HG02623 (cell line): Measurements from ENCODE around the gene PLXNB2.
A peak's percentile ranks its signal among the peaks of the same experiment; 100 is the strongest.

Experiments
- ATAC-seq: cut with Tn5 transposase; IDR thresholded peaks from one replicate; pipeline ENCODE4 v1.9.1; 2021; ENCODE audit warnings: moderate library complexity; ENCODE audit not compliant: unreplicated experiment

The PLXNB2 gene

DNA sequence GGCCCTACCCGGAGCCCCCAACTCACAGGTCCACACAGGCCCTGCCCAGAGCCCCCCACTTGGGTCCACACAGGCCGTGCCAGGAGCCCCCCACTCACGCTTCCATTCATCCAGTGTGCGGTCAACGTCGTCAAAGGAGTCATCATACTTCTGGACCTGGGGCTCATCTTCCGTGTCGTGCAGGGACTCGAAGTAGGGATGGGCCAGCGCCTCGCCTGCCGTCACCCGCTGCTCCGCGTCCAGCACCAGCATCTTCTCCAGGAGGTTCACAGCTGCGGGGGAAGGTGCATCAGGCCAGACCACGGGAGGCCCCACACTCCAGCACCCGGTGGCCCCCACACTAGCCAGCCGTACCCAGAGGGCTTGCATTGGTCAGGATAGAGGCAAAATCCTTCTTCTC is 52.3 kb downstream of the PLXNB2 start:
- ATAC-seq, result no peak

DNA sequence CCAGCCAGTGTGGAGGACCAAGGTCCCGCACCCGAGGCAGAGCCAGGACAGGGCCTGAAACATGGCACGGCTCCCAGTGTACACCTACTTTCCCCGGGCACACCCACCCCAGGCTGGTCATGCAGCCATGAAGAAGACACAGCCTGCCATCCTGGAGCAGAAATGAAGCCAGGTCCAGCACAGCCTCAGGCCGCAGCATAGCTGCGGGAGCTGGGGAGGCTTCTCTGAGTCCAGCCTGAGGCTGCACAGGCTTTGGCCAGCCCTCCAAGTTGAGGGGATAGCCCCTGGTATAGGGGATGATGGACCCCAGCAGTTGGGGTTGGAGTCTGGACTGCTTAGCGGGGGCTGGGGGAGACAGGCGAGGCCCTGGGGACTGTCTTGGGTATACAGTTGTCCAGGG is 53.5 kb downstream of the PLXNB2 start:
- ATAC-seq, result no peak

- no peak for ATAC-seq
These were observed 54.2 kb downstream of the PLXNB2 start for GRCh38 chr22:50253046-50253915.

DNA sequence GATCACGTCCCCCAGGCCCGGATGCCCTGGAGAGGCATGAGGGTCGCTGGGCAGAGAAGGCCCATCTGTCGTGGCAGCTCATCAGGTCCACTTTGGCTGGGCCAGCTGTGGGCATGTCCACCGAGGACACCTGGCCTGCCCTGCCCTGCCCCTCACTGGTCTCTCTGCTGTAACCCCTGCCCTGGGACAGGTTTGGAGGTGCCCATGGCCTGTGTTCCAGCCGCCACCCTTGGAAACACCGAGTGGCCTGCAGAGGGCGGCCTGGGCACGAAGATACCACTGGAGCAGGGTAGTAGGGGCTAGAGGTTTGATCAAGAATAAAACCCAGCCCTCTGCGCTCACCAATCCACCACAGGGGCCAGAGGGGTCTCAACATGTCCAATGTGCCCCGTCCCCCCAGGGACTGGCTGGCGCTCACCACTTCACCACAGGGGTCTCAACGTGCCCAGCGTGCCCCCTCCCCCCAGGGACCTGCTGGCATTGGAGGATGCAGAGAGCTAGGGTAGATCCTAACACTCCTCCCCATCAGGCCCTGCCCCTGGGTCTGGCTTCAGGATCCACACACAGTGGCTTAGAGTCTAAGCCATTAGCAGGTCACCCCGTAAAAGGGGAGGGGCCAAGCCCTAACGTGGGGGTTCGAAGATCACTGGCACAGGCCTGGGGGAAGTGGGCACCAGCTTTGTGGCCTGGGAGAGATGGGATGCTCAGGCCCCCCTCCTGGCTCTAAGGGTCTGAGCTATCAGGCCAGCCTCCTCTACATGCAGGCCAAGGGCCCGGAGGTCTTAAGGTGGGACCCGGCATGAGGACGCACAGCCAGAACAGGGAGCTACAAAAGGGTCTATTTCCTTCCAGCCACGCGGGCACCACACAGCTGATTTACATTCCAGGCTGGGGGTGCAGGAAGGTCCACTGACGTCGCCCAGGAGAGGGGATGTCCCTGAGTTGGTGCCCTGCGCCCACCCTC is 55.1 kb downstream of the PLXNB2 start:
- ATAC-seq, result no peak

DNA sequence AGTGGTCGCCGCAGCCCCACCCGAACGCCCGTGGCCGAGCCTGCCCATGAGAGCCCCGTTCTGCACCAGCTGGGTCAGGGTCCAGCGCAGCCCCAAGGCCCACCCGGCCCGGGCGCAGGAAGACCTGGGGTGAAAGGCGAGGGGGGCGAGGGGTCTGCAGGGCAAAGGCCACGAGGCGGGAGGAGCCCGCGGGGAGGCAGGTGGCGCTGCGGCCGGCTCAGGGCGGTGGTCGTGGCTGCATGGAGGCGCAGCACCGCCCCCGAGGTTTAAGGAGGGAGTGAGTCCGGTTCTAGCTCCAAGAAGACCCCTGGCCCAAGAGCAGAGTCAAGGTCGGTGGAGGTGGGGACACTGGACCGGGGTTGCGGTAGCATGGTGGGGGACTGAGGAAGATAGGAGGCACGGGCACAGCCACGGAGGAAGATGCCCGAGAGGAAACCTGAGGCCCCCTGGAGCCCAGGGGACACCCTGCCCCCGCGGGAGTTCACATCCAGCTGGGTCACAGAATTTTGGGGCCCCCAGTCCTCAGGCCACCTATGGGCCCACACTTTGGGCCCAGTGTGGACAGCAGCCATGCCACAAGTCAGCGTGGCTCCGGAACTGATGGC is 55.9 kb downstream of the PLXNB2 start:
- no peak for ATAC-seq

DNA sequence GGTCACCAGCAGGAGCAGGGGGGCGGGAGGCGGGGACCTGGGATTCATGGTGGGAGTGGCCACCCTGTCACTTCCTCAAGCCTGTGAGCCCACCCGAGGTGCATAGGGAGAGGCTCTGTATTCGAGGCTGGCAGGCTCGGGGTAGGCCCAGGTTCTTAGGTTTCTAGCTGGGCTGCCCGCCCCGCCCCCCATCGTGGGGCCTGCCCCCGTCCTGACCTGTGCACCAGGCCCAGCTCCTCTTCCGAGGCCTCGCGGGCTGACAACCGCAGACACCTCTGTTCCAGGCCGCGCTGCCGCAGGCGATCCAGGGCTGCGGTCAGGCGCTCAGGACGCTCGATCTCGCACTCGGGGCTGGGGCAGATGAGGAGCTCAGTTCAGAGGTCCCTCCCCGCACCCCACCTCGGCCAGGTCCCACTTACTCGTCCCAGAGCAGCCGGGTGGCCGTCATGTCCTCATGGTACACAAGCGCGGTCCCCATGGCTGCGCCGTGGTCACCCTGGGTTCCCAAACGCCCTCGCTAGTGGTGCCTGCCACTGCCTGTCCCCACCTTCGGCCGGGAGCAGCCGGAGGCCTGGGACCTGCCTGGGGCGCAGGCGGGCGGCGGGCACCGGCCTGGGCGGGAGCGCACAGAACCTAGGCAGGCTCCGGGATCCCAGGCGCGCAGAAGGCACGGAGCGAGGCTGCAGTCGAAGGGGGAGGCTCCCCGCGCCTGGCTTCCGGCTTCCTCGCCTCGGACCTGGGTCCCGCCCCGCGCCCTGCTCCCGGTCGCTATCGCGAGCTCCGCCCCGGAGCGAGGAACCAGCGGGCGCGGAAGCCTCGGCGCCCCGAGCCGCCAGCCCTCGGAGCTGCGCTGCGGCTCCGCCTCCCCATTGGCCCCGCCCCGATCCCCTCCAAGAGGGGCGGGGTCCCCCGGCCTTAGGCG is 56.6 kb downstream of the PLXNB2 start, which contains the start of gene HDAC10:
Gene HDAC10, minus strand, starts transcription at position 711 of the 922 bp plus-strand sequence. Its CDS starts 233 bp downstream, at position 478.
- peak; percentile 42 for ATAC-seq

GRCh38 chr22:50250249-50250554 is 57.2 kb downstream of the PLXNB2 start:
- no peak for ATAC-seq

DNA sequence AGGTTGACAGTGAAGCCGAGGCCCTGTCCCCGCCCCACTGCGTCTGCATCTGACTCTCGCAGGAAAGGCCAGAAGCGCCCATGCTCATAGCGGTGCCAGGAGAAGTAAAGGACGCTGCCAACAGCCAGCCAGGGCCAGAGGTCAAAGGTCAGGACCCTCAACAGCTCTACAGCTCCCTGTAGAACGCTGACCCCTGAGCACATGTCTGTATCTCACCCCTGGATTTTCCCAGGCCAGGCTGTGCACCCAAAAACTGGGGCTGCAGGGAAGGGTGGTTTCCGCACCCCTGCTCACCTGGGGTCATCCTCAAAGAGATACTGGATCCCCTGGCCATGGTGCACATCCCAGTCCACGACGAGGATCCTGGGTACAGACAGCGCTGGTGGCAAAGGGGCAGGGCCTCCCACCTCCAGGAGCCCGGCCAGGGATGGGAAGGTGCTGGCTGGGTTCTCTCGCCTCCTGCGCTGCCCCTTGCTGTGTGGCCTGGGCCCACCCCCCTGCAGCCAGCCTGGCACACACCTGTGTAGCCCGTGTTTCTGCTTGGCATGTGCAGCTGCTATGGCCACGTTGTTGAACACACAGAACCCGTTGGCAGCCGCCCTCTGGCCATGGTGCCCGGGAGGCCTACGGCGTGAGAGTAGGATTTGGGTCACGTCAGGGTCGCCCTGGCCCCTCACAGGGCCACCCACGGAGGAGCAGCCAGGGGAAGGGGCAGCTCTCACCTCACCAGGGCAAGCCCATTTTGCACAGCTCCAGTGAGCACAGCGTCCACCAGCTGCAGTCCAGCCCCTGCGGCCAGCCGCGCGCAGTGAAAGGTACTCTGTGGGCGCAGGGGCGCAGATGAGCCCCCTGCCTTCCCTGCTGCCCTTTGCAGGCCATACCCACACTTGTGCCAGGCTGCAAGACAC is 57.9 kb downstream of the PLXNB2 start:
- no peak for ATAC-seq

DNA sequence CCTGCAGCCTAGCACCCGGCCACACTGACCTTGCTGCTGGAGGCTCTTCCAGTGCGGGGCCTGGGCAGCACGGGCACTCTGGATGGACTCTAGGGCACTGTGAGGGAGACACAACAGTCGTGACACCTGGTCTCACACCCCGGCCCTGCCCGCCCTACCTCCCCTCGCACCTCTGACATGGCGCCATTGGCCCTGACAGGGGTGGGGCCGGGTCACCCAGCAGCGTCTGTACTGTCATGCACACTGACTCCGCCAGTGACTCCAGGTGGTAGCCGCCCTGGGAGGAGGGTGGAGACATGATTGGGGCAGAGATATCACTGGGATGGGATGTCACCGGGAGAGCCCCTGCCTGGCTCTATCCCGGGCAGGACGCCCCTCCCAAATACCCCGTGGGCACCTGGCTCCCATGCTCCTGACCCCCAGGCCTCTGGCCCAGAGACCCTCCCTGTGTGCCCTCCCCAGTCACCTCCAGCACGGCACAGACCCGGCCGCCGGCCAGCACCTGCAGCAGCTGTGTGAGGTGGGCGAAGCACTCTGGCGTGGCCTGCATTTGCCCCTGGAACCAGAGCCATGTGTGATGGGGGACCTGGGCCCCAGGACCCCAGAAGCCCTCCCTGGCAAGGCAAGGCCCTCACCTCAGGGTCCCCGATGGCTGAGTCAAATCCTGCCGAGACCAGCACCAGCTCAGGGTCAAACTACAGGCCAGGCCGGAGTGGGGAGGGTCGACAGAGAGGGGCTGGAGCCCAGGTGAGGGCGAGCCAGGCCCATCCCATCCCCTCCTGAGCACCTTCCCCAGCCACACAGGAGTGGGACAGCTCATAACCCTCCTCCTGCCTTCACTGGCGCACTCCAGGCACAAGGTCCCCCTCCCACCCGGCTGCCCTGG is 59.0 kb downstream of the PLXNB2 start:
- ATAC-seq, result no peak

DNA sequence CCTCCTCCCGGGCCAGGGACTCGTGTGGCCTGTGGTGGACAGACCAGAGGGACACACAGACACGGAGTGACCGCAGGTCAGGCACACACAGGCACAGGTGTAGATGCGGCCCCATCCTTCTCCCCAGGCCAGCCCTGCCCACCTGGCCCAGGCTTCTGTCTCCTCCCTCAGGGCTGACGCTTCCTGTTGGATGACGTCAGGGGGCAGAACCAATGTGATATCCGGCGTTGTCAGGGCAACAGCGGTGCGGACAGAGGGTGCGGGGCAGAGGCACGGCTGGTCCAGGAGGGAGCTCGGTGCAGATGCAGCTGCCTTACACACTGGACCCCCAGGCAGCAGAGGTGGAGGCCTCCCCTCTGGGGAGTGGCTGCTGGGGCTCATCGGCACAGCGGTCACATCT is 59.7 kb downstream of the PLXNB2 start:
- ATAC-seq, result no peak

DNA sequence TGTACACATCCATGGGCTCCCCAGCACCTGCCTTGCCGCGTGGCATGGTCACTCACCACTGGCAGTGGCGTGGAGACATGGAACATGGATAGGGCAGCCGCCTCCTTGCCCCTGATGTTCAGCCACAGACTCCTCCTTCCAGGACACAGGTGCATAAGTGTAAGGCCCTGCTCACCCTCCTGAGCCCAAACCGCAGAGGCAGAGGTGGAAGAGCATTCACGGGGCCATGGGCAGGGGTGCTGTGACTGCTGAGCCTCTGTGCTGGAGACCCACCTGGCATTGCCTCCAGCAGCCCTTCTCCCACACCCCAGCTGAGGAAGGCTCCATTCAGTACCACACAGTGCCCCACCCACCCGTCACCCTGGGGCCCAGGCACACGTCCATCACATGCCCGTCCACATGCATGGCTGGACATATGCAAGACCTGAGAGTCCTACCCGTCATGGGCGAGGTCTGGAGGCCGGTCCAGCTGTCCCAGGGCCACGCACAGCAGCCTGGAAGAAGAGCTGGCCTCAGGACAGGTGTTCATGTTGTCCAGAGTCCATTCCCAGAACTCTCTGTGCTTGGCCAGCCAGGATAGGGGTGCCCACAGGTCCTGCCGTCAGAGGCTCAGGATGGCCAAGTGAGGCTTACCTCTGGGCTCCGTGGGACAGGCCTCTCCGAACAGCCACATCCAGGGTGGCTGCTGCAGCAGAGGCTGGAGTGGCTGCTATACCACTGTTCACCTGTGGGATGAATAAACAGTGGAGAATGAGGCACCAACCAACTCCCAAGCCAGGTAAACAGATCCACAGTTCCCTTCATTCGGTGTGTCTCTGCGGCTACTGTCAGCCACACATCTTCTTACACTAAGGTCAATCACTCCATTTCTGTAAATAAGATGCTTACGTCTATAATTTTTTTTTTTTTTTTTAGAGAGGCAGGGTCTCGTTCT is 60.9 kb downstream of the PLXNB2 start:
- no peak for ATAC-seq

GRCh38 chr22:50245214-50246072 is 62.0 kb downstream of the PLXNB2 start:
- ATAC-seq, result no peak

GRCh38 chr22:50244420-50245213 is 62.8 kb downstream of the PLXNB2 start, which contains the start of gene TUBGCP6:
TSS of gene TUBGCP6 (minus strand) at chr22:50245023. CDS start at chr22:50244459, 564 bp downstream.
- ATAC-seq, result peak; percentile 75

DNA sequence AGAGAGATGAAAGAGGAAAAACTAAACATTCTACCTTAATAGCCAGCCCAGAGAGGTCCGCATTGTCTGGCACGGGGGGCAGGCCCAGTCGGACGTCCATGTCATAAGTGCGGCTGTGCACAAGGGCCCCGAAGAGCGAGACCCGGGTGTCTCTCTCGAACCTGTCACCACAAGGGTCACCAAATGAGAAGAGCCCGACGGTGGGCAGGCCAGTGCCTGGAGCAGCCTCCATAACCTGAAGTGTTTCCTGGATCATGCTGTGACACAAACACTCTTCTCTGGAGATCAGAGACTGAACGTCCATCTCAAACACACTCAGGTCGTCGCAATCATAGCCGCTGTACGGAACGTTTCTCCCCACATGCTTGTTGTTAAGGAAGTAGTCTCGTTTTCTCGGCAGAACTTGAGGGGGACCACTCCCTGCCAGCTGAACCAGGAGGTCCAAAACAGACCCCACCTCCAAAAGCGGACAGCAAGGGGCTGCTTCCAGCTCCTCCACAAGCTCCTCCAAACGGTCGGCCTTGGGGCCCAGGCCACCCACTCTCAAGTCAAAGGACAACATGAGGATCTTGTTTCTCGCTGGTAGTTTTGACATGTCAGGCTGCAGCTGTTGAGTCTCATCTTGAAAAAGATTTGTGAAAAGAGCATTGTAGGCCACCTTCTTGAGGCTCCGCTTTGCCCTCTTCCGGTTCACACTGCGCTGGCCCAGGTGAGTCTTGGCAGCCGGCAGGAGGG is 63.6 kb downstream of the PLXNB2 start:
- ATAC-seq, result no peak
